Nephron progenitor cell (in vitro differentiated cells): Measurements from ENCODE around the gene ZIC1.

Experiments
- DNase-seq: peaks from one replicate; pipeline ENCODE4 v3.0.0; 2021
- H3K27ac Mint-ChIP-seq: 2 replicates; pipeline ENCODE4 v1.8.0; 2021; ENCODE audit warnings: mild to moderate bottlenecking, moderate library complexity, mixed read lengths
- H3K27me3 Mint-ChIP-seq: 2 replicates; pipeline ENCODE4 v1.8.0; 2021; ENCODE audit warnings: mild to moderate bottlenecking, low read depth, mixed read lengths; ENCODE audit not compliant: poor library complexity
- H3K36me3 Mint-ChIP-seq: 2 replicates; pipeline ENCODE4 v1.8.0; 2021; ENCODE audit warnings: low read depth, mixed read lengths
- H3K4me1 Mint-ChIP-seq: 2 replicates; pipeline ENCODE4 v1.8.0; 2021; ENCODE audit warnings: mixed read lengths
- H3K4me3 Mint-ChIP-seq: 2 replicates; pipeline ENCODE4 v1.8.0; 2021; ENCODE audit warnings: mild to moderate bottlenecking, moderate library complexity, mixed read lengths
- H3K9me3 Mint-ChIP-seq: 2 replicates; pipeline ENCODE4 v1.8.0; 2021; ENCODE audit warnings: mild to moderate bottlenecking, moderate library complexity, mixed read lengths
- TF ChIP-seq, protein P1 (sequence below): fragments of 200-600 bp; sonication (generic); IDR thresholded peaks from 2 replicates; pipeline ENCODE4 v1.5.0; 2021; ENCODE audit warnings: antibody characterized with exemption

The ZIC1 gene

DNA sequence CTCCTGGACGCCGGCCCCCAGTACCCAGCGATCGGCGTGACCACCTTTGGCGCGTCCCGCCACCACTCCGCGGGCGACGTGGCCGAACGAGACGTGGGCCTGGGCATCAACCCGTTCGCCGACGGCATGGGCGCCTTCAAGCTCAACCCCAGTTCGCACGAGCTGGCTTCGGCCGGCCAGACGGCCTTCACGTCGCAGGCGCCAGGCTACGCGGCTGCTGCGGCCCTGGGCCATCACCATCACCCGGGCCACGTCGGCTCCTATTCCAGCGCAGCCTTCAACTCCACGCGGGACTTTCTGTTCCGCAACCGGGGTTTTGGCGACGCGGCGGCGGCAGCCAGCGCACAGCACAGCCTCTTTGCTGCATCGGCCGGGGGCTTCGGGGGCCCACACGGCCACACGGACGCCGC, 956 bp downstream of the ZIC1 start:
- Mint-ChIP-seq H3K4me3 (no peak overlapping the region), H3K27ac (no peak overlapping the region), H3K27me3 (peaks cover 100% of the 10 kb centered on the region), H3K4me1 (peaks cover 51% of the 10 kb centered on the region), H3K36me3 (no peaks in the 10 kb centered on the region), H3K9me3 (no peaks in the 10 kb centered on the region)
- TF ChIP-seq, protein P1, sequence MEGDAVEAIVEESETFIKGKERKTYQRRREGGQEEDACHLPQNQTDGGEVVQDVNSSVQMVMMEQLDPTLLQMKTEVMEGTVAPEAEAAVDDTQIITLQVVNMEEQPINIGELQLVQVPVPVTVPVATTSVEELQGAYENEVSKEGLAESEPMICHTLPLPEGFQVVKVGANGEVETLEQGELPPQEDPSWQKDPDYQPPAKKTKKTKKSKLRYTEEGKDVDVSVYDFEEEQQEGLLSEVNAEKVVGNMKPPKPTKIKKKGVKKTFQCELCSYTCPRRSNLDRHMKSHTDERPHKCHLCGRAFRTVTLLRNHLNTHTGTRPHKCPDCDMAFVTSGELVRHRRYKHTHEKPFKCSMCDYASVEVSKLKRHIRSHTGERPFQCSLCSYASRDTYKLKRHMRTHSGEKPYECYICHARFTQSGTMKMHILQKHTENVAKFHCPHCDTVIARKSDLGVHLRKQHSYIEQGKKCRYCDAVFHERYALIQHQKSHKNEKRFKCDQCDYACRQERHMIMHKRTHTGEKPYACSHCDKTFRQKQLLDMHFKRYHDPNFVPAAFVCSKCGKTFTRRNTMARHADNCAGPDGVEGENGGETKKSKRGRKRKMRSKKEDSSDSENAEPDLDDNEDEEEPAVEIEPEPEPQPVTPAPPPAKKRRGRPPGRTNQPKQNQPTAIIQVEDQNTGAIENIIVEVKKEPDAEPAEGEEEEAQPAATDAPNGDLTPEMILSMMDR, result no peak
- DNase-seq, result no peak

DNA sequence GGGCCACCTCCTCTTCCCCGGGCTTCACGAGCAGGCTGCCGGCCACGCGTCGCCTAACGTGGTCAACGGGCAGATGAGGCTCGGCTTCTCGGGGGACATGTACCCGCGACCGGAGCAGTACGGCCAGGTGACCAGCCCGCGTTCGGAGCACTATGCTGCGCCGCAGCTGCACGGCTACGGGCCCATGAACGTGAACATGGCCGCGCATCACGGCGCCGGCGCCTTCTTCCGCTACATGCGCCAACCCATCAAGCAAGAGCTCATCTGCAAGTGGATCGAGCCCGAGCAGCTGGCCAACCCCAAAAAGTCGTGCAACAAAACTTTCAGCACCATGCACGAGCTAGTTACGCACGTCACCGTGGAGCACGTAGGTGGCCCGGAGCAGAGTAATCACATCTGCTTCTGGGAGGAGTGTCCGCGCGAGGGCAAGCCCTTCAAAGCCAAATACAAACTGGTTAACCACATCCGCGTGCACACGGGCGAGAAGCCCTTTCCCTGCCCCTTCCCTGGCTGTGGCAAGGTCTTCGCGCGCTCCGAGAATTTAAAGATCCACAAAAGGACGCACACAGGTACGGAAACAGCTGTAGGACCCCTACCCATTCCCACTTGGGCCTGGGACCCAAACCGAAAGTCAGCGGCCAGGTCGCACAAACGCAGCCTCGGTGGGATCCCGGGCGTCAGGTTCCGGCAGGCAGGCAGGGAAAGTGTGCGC, 1.5 kb downstream of the ZIC1 start:
- no peaks in the 10 kb centered on the region for H3K36me3 Mint-ChIP-seq
- TF ChIP-seq, protein P1, result no peak
- no peaks in the 10 kb centered on the region for H3K9me3 Mint-ChIP-seq
- no peak for DNase-seq
- peak overlapping the region; percentile 78 for H3K4me3 Mint-ChIP-seq
- no peak overlapping the region for H3K27ac Mint-ChIP-seq
- H3K27me3 Mint-ChIP-seq, result peaks cover 100% of the 10 kb centered on the region
- peaks cover 45% of the 10 kb centered on the region for H3K4me1 Mint-ChIP-seq

DNA sequence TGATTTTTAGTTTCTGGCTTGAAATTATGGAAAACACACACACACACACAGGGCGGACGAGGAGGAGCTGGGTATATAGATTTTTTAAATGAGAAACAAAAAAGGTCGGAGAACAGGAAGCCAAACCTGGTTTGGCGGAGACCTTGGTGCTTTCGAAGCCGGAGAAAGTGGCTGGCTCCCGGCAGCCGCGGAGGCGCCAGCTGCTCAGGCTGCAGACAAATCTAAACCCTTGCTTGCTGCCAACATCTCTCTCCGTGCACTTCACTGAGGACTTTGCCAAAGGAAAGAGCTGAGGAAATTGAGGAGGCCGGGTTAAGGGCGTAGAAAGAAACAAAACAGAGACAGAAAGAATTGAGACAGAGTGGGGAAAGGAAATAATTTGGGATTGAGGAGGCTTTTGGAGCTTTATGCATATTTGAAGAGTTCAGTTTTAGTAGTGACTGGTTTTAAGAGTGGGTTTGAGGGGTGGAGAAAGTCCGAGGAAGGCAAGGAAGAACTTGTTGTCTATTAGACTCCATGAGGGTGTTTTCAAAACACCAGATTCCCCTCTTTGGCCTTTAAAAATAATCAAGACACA, 2.2 kb downstream of the ZIC1 start:
- H3K27me3 Mint-ChIP-seq, result peaks cover 100% of the 10 kb centered on the region
- H3K36me3 Mint-ChIP-seq, result no peaks in the 10 kb centered on the region
- H3K27ac Mint-ChIP-seq, result no peak overlapping the region
- TF ChIP-seq, protein P1, result no peak
- no peaks in the 10 kb centered on the region for H3K9me3 Mint-ChIP-seq
- peak overlapping the region; percentile 78 for H3K4me3 Mint-ChIP-seq
- H3K4me1 Mint-ChIP-seq, result peaks cover 44% of the 10 kb centered on the region
- no peak for DNase-seq

DNA sequence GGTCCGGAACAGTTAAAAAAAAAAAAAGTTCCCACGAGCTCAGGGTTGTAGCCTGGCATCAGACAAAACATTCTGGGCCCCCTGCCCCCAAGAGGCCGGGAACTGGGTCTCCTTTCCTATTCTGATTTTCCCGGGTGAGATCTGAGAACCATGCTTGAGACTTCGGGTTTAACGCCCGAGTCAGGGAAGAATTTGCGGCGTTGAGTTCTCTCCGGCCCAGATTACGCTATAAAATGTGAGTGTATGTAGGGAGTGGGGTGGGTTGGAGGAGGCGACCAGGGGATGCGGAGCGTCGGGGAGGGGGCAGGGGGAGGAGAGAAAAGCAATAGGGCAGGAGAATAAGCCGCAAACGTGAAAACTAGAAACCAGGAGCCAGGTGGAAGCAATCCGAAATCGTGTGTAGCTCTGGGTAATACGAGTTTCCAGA, 2.7 kb downstream of the ZIC1 start:
- Mint-ChIP-seq H3K9me3 (no peaks in the 10 kb centered on the region), H3K36me3 (no peaks in the 10 kb centered on the region), H3K4me1 (peaks cover 44% of the 10 kb centered on the region), H3K4me3 (peak overlapping the region; percentile 78), H3K27ac (no peak overlapping the region), H3K27me3 (peaks cover 100% of the 10 kb centered on the region)
- no peak for DNase-seq
- TF ChIP-seq, protein P1, result no peak

DNA sequence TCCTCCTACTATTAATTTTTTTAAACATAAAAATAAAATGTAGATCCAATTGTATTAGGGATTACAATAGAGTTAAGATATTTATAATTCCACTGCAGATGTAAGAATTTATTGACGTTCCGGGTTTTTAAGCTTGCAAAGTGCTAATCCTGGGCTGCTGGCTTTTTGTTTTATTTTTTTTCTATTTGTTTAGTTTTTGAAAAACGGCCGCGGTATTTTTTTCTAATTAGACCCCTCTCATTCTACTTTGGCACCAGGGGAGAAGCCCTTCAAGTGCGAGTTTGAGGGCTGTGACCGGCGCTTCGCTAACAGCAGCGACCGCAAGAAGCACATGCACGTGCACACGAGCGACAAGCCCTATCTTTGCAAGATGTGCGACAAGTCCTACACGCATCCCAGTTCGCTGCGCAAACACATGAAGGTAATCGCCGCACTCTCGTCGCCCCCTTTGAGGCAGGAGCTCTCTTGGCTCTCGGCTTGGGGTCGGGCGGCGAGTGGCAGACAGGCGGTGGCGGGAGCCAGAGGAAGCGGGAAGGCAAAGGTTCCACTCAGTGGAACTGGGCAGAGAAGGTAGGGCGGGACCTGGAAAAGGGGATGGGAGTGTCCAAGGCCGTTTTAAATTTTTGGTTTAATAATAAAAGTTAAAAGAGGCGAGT, 3.2 kb downstream of the ZIC1 start:
- peak overlapping the region; percentile 78 for H3K4me3 Mint-ChIP-seq

More for the DNA sequence above, 3.2 kb downstream of the ZIC1 start:
- H3K27me3 Mint-ChIP-seq, result peaks cover 100% of the 10 kb centered on the region
- no peak overlapping the region for H3K27ac Mint-ChIP-seq
- no peaks in the 10 kb centered on the region for H3K36me3 Mint-ChIP-seq
- H3K9me3 Mint-ChIP-seq, result no peaks in the 10 kb centered on the region
- H3K4me1 Mint-ChIP-seq, result peaks cover 44% of the 10 kb centered on the region
- TF ChIP-seq, protein P1, result no peak
- DNase-seq, result no peak
